RWPE2 (cell line): ENCODE data around the gene NME7.

Source experiments
- ATAC-seq: fragments of 200-7000 bp; cut with Tn5 transposase; 3 replicates; pipeline ENCODE4 v1.9.1; 2021; ENCODE audit warnings: low read depth
- DNase-seq: peaks from one replicate; pipeline ENCODE4 v3.0.0-alpha.2; 2020; ENCODE audit warnings: low spot score
- H3K27ac ChIP-seq: fragments of 450-650 bp; 2 replicates; pipeline ENCODE4 v1.5.1; 2017; ENCODE audit warnings: mild to moderate bottlenecking; ENCODE audit not compliant: poor library complexity, severe bottlenecking
- H3K27me3 ChIP-seq: fragments of 250-450 bp; sonication (Bioruptor Pico); 2 replicates; pipeline ENCODE4 v1.5.1; 2021; ENCODE audit warnings: mild to moderate bottlenecking, moderate library complexity; ENCODE audit not compliant: insufficient read depth, poor library complexity, severe bottlenecking
- H3K36me3 ChIP-seq: fragments of 250-450 bp; sonication (Bioruptor Pico); 2 replicates; pipeline ENCODE4 v1.5.1; 2020; ENCODE audit warnings: low read depth, mild to moderate bottlenecking, moderate library complexity
- H3K4me1 ChIP-seq: fragments of 250-450 bp; sonication (Bioruptor Pico); 2 replicates; pipeline ENCODE4 v1.5.1; 2021; ENCODE audit warnings: mild to moderate bottlenecking, moderate library complexity; ENCODE audit not compliant: insufficient read depth, poor library complexity, severe bottlenecking
- H3K4me3 ChIP-seq: fragments of 250-450 bp; sonication (Bioruptor Pico); 2 replicates; pipeline ENCODE4 v1.5.1; 2021; ENCODE audit warnings: mild to moderate bottlenecking, moderate library complexity; ENCODE audit not compliant: severe bottlenecking
- H3K9me3 ChIP-seq: fragments of 250-450 bp; sonication (Bioruptor Pico); 2 replicates; pipeline ENCODE4 v1.5.1; 2021; ENCODE audit warnings: mild to moderate bottlenecking, moderate library complexity; ENCODE audit not compliant: severe bottlenecking
- CTCF ChIP-seq: fragments of 450-650 bp; IDR thresholded peaks from one replicate; pipeline ENCODE4 v1.5.1; 2017; ENCODE audit warnings: mild to moderate bottlenecking, moderate library complexity; ENCODE audit not compliant: poor library complexity, severe bottlenecking

The NME7 gene

GRCh38 chr1:169112241-169112640 lies 255.4 kb downstream of the NME7 start:
- DNase-seq = no peak
- H3K9me3 ChIP-seq = no peaks in the 10 kb centered on the region
- H3K27me3 ChIP-seq = no peaks in the 10 kb centered on the region
- peaks cover 78% of the 10 kb centered on the region for H3K4me1 ChIP-seq
- H3K27ac ChIP-seq = peak overlapping the region; percentile 96
- peaks cover 71% of the 10 kb centered on the region for H3K36me3 ChIP-seq
- H3K4me3 ChIP-seq = no peak overlapping the region
- TF ChIP-seq CTCF = no peak
- no peak for ATAC-seq

- ATAC-seq (no peak), DNase-seq (no peak)
- Histone ChIP-seq H3K27ac (peak overlapping the region; percentile 96), H3K9me3 (no peaks in the 10 kb centered on the region), H3K4me1 (peaks cover 72% of the 10 kb centered on the region), H3K36me3 (peaks cover 63% of the 10 kb centered on the region), H3K4me3 (no peak overlapping the region), H3K27me3 (no peaks in the 10 kb centered on the region)
- no peak for TF ChIP-seq CTCF
Observed at GRCh38 chr1:169111472-169111871, 256.1 kb downstream of the NME7 start.

- no peak for TF ChIP-seq CTCF
- peak overlapping the region; percentile 96 for H3K27ac ChIP-seq
- H3K27me3 ChIP-seq = no peaks in the 10 kb centered on the region
- no peak for ATAC-seq
- peaks cover 57% of the 10 kb centered on the region for H3K36me3 ChIP-seq
- H3K4me3 ChIP-seq = no peak overlapping the region
- no peaks in the 10 kb centered on the region for H3K9me3 ChIP-seq
- H3K4me1 ChIP-seq = peaks cover 66% of the 10 kb centered on the region
- no peak for DNase-seq
Observed at GRCh38 chr1:169110689-169111447, 256.7 kb downstream of the NME7 start.

GRCh38 chr1:169110236-169110635 lies 257.4 kb downstream of the NME7 start:
- no peak overlapping the region for H3K4me3 ChIP-seq

More at GRCh38 chr1:169110236-169110635, 257.4 kb downstream of the NME7 start:
- no peak for TF ChIP-seq CTCF
- no peak for DNase-seq
- Histone ChIP-seq H3K36me3 (peaks cover 51% of the 10 kb centered on the region), H3K9me3 (no peaks in the 10 kb centered on the region), H3K27ac (peak overlapping the region; percentile 96), H3K27me3 (no peaks in the 10 kb centered on the region), H3K4me1 (peaks cover 60% of the 10 kb centered on the region)
- ATAC-seq = no peak
